ENCODE results near the gene HBG1.
"Not testable (repeated sequence)": the region's sequence is repeated elsewhere in the genome, so short reads cannot be mapped to it uniquely, and the experiment has no call there.

The HBG1 gene

GRCh38 chr11:5258543-5259262 is 9.0 kb upstream of the HBG1 start:
- no peak for TF ChIP-seq CTCF (IDR thresholded peaks at IDR 0.05)

GRCh38 chr11:5257296-5257695 is 7.6 kb upstream of the HBG1 start:
- TF ChIP-seq CTCF (IDR thresholded peaks at IDR 0.05): no peak

GRCh38 chr11:5254646-5255413 is 5.2 kb upstream of the HBG1 start, which contains the start of gene HBG2:
HBG2 (minus strand) TSS chr11:5254781; CDS start chr11:5254728, 53 bp downstream.
- not testable (repeated sequence) for TF ChIP-seq CTCF (IDR thresholded peaks at IDR 0.05)

- no peak for TF ChIP-seq CTCF (IDR thresholded peaks at IDR 0.05)
Observed at GRCh38 chr11:5252919-5253265, 3.2 kb upstream of the HBG1 start.

GRCh38 chr11:5252192-5252918 is 2.7 kb upstream of the HBG1 start:
- no peak for TF ChIP-seq CTCF (IDR thresholded peaks at IDR 0.05)

- TF ChIP-seq CTCF (IDR thresholded peaks at IDR 0.05): no peak
Observed at GRCh38 chr11:5251746-5252145, 2.1 kb upstream of the HBG1 start.

GRCh38 chr11:5250543-5251204 is 1.0 kb upstream of the HBG1 start:
- TF ChIP-seq CTCF (IDR thresholded peaks at IDR 0.05): no peak
